ENCODE data around the gene TFB1M.

The TFB1M gene

DNA sequence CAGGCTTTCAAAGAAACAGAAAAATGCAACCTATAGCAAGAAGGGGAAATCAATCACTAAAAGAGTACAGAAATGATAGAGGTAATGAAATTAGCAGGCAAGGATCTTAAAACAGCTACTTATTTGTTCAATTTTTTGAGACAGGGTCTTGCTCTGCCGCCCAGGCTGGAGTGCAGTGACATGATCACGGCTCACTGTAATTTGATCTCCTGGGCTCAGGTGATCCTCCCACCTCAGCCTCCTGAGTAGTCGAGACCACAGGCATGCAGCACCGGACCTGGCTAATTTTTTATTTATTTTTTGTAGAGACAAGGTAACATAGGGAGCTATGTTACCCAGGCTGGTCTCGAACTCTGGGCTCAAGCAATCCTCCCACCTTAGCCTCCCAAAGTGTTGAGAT, 21.6 kb downstream of the TFB1M start:
- TF ChIP-seq, protein P1, sequence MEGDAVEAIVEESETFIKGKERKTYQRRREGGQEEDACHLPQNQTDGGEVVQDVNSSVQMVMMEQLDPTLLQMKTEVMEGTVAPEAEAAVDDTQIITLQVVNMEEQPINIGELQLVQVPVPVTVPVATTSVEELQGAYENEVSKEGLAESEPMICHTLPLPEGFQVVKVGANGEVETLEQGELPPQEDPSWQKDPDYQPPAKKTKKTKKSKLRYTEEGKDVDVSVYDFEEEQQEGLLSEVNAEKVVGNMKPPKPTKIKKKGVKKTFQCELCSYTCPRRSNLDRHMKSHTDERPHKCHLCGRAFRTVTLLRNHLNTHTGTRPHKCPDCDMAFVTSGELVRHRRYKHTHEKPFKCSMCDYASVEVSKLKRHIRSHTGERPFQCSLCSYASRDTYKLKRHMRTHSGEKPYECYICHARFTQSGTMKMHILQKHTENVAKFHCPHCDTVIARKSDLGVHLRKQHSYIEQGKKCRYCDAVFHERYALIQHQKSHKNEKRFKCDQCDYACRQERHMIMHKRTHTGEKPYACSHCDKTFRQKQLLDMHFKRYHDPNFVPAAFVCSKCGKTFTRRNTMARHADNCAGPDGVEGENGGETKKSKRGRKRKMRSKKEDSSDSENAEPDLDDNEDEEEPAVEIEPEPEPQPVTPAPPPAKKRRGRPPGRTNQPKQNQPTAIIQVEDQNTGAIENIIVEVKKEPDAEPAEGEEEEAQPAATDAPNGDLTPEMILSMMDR (IDR thresholded peaks at IDR 0.05) = no peak

DNA sequence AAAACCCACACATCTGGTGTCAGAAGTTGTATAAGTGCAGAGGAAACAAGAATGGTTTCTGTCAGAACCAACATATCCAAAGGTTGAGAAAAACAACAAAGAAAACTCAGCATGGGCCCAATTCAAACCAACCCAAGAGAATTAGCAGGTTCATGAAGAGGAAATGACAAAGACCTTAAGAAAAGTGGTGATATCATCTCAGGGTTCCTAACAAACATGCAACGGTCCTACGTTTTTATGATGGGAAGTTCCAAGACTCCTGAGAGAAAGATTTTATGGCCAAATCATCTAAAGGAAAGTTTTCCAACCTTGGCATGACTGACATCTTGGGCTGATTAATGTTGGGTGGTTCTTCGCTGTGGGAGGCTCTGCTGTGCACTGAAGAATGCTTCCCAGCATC, 23.0 kb downstream of the TFB1M start:
- TF ChIP-seq, protein P1 (IDR thresholded peaks at IDR 0.05) = no peak
- no peak overlapping the region for H3K4me3 ChIP-seq

More for the DNA sequence above, 21.6 kb downstream of the TFB1M start:
- DNase-seq (ENCODE audit: low spot score) = no peak
- Histone ChIP-seq H3K27ac (no peak overlapping the region), H3K4me3 (no peak overlapping the region)

DNA sequence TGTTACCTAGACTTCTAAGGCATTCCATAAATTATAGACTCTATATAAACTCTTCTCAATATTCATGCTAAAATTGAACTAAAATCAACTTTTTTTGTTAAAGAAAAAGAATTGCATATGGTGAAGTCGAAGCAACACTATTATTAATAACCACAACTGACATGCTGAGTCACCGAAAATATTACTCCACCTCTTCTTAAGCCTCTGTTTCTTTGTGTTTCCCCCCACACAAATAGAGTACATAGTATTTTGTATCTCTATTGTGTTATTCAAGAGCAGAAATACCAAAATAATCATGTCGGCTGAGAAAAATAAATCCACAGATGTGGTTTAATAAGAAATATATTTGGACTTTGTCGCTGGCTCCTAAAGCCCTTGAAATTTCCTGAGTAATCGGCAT, 23.8 kb downstream of the TFB1M start:
- Histone ChIP-seq H3K4me3 (no peak overlapping the region), H3K27ac (no peak overlapping the region)
- TF ChIP-seq, protein P1 (IDR thresholded peaks at IDR 0.05) = no peak
- DNase-seq (ENCODE audit: low spot score) = no peak

More for the DNA sequence above, 23.0 kb downstream of the TFB1M start:
- no peak overlapping the region for H3K27ac ChIP-seq
- DNase-seq (ENCODE audit: low spot score) = no peak

DNA sequence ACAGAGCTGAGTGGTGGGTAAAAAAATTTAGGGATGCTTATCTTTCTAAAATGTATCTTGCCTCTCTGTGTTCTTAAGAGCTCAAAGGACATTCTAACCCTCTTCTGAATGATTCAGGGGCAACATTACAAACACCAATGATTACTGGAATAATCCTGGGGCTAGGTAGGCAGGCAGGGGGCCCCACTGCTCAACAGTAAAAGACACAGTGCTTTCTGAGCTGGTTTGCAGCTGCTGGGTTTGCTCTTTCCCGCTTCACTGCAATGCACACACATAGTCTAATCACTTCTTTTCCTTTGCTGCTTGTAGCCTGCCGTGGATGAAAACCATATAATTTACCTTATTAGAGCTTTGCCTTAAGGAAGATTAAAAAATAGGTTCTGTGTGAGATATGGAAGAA, 26.5 kb downstream of the TFB1M start:
- TF ChIP-seq, protein P1 (IDR thresholded peaks at IDR 0.05) = no peak
- H3K4me3 ChIP-seq = no peak overlapping the region
- no peak for DNase-seq (ENCODE audit: low spot score)
- H3K27ac ChIP-seq = no peak overlapping the region

DNA sequence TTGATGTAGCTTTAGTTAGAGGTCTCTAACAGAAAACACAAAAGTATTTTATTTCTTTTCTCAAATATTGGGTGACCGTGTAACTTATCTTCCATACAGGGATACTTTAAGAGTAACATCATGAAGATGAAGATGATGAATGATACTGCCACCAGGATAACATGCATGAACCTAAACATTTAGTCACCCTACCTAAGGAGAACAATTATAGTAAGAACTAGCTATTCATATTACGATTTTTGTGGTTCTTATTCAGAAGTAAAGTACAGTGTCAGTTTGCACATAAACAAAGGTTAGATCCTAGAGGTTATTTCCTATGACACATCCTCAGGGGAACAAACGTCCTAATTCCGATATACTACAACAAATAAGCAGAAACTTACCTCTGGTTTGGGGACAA, 29.5 kb downstream of the TFB1M start:
- no peak overlapping the region for H3K4me3 ChIP-seq
- no peak overlapping the region for H3K27ac ChIP-seq
- no peak for DNase-seq (ENCODE audit: low spot score)
- TF ChIP-seq, protein P1 (IDR thresholded peaks at IDR 0.05) = no peak

DNA sequence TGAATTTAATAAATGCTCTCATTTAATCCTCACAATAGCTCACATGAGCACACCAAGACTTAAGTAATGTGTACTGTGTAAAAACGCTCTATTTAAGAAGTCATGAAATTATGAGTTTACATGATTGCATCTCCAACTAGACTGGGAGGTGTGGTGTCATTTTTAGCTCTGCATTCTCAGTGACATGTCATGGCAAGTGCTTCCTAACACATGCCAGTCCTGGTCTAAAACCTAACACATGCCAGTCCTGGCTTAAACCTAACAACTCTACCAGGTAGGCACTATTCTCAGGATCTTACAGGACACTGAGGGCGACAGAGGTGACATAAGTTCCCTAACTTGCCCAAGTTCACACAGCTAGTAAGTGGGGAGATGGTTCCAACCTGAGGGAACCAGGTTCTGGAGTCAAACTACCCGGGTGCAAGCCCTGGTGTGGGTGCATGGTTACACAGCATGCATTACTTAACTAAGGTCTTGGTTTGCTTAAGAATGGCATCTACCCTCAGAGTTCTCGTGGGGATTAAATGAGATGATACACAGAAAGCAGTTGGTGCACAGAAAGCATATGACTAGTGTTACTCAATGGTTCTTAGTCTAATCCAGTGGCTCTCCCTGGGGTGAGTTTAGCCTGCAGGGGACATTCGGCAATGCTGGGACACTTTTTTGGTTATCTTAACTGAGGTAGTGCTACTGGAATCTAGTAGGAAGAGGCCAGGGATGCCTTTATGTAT, 35.8 kb downstream of the TFB1M start:
- DNase-seq (ENCODE audit: low spot score) = no peak
- no peak overlapping the region for H3K4me3 ChIP-seq
- TF ChIP-seq, protein P1 (IDR thresholded peaks at IDR 0.05) = no peak
- H3K27ac ChIP-seq = no peak overlapping the region

DNA sequence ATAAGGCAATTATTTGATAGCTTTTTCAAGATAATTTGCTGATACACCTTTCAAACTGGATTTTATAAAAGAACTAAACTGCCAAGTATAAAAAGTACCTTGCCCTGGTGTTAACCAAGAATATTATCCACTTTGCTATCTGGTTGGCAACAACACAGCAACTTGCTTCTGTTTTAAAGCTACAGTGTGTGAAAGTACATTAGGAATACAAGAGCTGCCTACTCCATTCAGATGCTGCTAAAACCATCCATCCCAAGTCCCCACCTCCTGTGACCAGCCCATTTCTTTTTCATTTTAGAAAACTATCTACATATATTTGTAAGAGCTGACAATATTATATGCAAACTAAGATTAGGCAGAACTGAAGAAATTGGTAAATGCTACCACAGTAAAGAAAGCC, 37.6 kb downstream of the TFB1M start:
- no peak overlapping the region for H3K27ac ChIP-seq
- H3K4me3 ChIP-seq = no peak overlapping the region
- TF ChIP-seq, protein P1 (IDR thresholded peaks at IDR 0.05) = no peak
- no peak for DNase-seq (ENCODE audit: low spot score)
